MCF 10A (cell line): Measurements from ENCODE around the gene ANKZF1. TPM values are rescaled to one million over a fixed set of nuclear protein-coding genes. Genes with fewer than 3 reads are reported as not detected.
A peak's percentile ranks its signal among the peaks of the same experiment; 100 is the strongest.

Source experiments
- Bru-seq: library from RNA; stranded (reverse); fragments of 400-500 nt; gene quantifications from one replicate; lab custom pipeline; 2021; lab: Mats Ljungman, UMichigan
- BruChase-seq, 2 experiments: library from RNA; stranded (reverse); fragments of 400-500 nt; gene quantifications; one replicate each; lab custom pipeline; 2021; lab: Mats Ljungman, UMichigan
- BruUV-seq: library from RNA; stranded (reverse); fragments of 400-500 nt; replicated peaks from 2 replicates; lab custom pipeline; 2021; lab: Mats Ljungman, UMichigan
- CTCF ChIA-PET: fragments of 300-600 bp; sonication (Branson Sonifier 250); formaldehyde crosslinking; extraction: SDS; loops from one replicate; lab custom pipeline; 2021; ENCODE audit warnings: antibody characterized with exemption, inconsistent platforms; lab: Yijun Ruan, JAX
- POLR2A ChIA-PET: fragments of 300-600, 350-650 bp; sonication (Branson Sonifier 250); formaldehyde crosslinking; extraction: SDS; loops from one replicate; lab custom pipeline; 2020; ENCODE audit warnings: antibody characterized with exemption, inconsistent platforms; lab: Yijun Ruan, JAX
- DNase-seq: peaks from one replicate; pipeline ENCODE4 v3.0.0-alpha.2; 2018; ENCODE audit not compliant: unreplicated experiment
- H3K27ac Mint-ChIP-seq: one replicate; pipeline ENCODE4 v1.8.0; 2022; ENCODE audit warnings: mild to moderate bottlenecking, low read depth, mixed read lengths; ENCODE audit not compliant: unreplicated experiment
- H3K27me3 Mint-ChIP-seq: one replicate; pipeline ENCODE4 v1.8.0; 2022; ENCODE audit warnings: mixed read lengths; ENCODE audit not compliant: insufficient read depth, unreplicated experiment
- H3K36me3 Mint-ChIP-seq: one replicate; pipeline ENCODE4 v1.8.0; 2022; ENCODE audit warnings: mild to moderate bottlenecking, moderate library complexity, mixed read lengths; ENCODE audit not compliant: insufficient read depth, unreplicated experiment
- H3K4me1 Mint-ChIP-seq: one replicate; pipeline ENCODE4 v1.8.0; 2022; ENCODE audit warnings: mixed read lengths; ENCODE audit not compliant: insufficient read depth, unreplicated experiment
- H3K4me3 Mint-ChIP-seq: one replicate; pipeline ENCODE4 v1.8.0; 2022; ENCODE audit warnings: mild to moderate bottlenecking, moderate library complexity, mixed read lengths; ENCODE audit not compliant: unreplicated experiment
- H3K9me3 Mint-ChIP-seq: one replicate; pipeline ENCODE4 v1.8.0; 2022; ENCODE audit warnings: mixed read lengths; ENCODE audit not compliant: unreplicated experiment
- CTCF ChIP-seq: fragments of 200-600 bp; IDR thresholded peaks from one replicate; pipeline ENCODE4 v1.8.0; 2022; ENCODE audit warnings: antibody characterized with exemption, mild to moderate bottlenecking; ENCODE audit not compliant: unreplicated experiment
- intact Hi-C: fragments of 100-400 bp; cut with micrococcal nuclease; formaldehyde crosslinking; loops from 2 replicates; pipeline ENCODE4 v1.14.1; 2022
- long read RNA-seq: library from polyadenylated mRNA; stranded (forward); transcript quantifications from one replicate; pipeline ENCODE4 v2.0.0, GENCODE V29; 2022
- total RNA-seq: library from RNA; stranded (reverse); gene quantifications from 2 replicates; pipeline ENCODE4 v1.2.3, GENCODE V29; 2022

Gene ANKZF1
- total RNA-seq = 45.5 and 45.6 TPM in 2 replicates
- Bru-seq, nascent RNA = percentile 79 among the genes with signal in this experiment
- percentile 88 among the genes with signal in this experiment for BruChase-seq, experiment 1, labeled RNA remaining after a 6-hour chase
- percentile 93 among the genes with signal in this experiment for BruChase-seq, experiment 2, labeled RNA remaining after a 2-hour chase
- long read RNA-seq, transcript ANKZF1-201 (14 exons, 2,579 nt) = major isoform, 26 of 66 reads
- long read RNA-seq, partial matches to known transcripts = 4 of 66 reads
- long read RNA-seq, other reads (novel, unspliced or antisense) = 33 of 66 reads

GRCh38 chr2:219229305-219230058, at the start of gene ANKZF1, which contains the start of gene ATG9A:
Gene ANKZF1, plus strand, starts transcription at chr2:219229806. Its CDS starts 452 bp downstream, at chr2:219230258.
Gene ATG9A, minus strand, starts transcription at chr2:219229636. Its CDS starts 1,612 bp downstream, at chr2:219228024.
- no peak for TF ChIP-seq CTCF
- CTCF ChIA-PET = interaction anchor here (0.6 to 4.9 kb wide), 9 partner anchors 12 to 342 kb away, joined by 3 to 41 read pairs (median 7); partner anchors contain the start of genes CNPPD1 and GLB1L

GRCh38 chr2:219180961-219181360, 48.6 kb upstream of the ANKZF1 start:
- H3K4me3 Mint-ChIP-seq = no peak overlapping the region
- BruUV-seq = no TSS peak
- ChIA-PET POLR2A (interaction anchor here (3.9 kb wide), 1 partner anchor 26 kb away, joined by 17 read pairs; the partner anchor contains the start of gene ZFAND2B), CTCF (interaction anchor here (0.6 to 3.0 kb wide), 6 partner anchors 9 to 143 kb away, joined by 3 to 14 read pairs (median 4); partner anchors contain the start of gene ZFAND2B)
- peaks cover 48% of the 10 kb centered on the region for H3K36me3 Mint-ChIP-seq
- H3K9me3 Mint-ChIP-seq = no peaks in the 10 kb centered on the region
- H3K27me3 Mint-ChIP-seq = no peaks in the 10 kb centered on the region
- intact Hi-C loops = no loop called here
- TF ChIP-seq CTCF = no peak
- no peak overlapping the region for H3K27ac Mint-ChIP-seq
- DNase-seq = no peak
- no peaks in the 10 kb centered on the region for H3K4me1 Mint-ChIP-seq

More at GRCh38 chr2:219229305-219230058, at the start of gene ANKZF1, which contains the start of gene ATG9A:
- H3K36me3 Mint-ChIP-seq = peaks cover 67% of the 10 kb centered on the region
- DNase-seq = peak; percentile 100
- no peaks in the 10 kb centered on the region for H3K27me3 Mint-ChIP-seq
- H3K27ac Mint-ChIP-seq = peak within 1 kb of the TSS; percentile 99
- POLR2A ChIA-PET = interaction anchor here (0.6 to 14.6 kb wide), 34 partner anchors 8 to 959 kb away, joined by 3 to 401 read pairs (median 5); partner anchors contain the start of genes AAMP, ABCB6, CNPPD1 and DNAJB2
- peaks cover 12% of the 10 kb centered on the region for H3K4me1 Mint-ChIP-seq
- H3K4me3 Mint-ChIP-seq = peak within 1 kb of the TSS; percentile 100
- no peaks in the 10 kb centered on the region for H3K9me3 Mint-ChIP-seq
- intact Hi-C loops = loop anchor here (1.0 to 2.0 kb wide), 4 partner anchors 15 to 65 kb away; partner anchors contain the start of genes DNAJB2, GLB1L and STK16
- no TSS peak for BruUV-seq

GRCh38 chr2:219181531-219181930, 48.1 kb upstream of the ANKZF1 start:
- no TSS peak for BruUV-seq
- intact Hi-C loops = no loop called here
- no peak overlapping the region for H3K27ac Mint-ChIP-seq
- no peak for DNase-seq
- H3K9me3 Mint-ChIP-seq = no peaks in the 10 kb centered on the region
- ChIA-PET CTCF (interaction anchor here (0.6 to 3.0 kb wide), 6 partner anchors 10 to 143 kb away, joined by 3 to 14 read pairs (median 5); partner anchors contain the start of gene ZFAND2B), POLR2A (interaction anchor here (3.9 kb wide), 1 partner anchor 25 kb away, joined by 17 read pairs; the partner anchor contains the start of gene ZFAND2B)
- H3K4me1 Mint-ChIP-seq = no peaks in the 10 kb centered on the region
- no peak overlapping the region for H3K4me3 Mint-ChIP-seq
- no peak for TF ChIP-seq CTCF
- H3K36me3 Mint-ChIP-seq = peaks cover 48% of the 10 kb centered on the region
- H3K27me3 Mint-ChIP-seq = no peaks in the 10 kb centered on the region
